ENCODE measurements around the gene HSFX1.
"Not testable (repeated sequence)": the region's sequence is repeated elsewhere in the genome, so short reads cannot be mapped to it uniquely, and the experiment has no call there.

Gene HSFX1

GRCh38 chrX:149773768-149774167 lies at the start of gene HSFX1:
Gene HSFX1, plus strand, starts transcription at chrX:149774068. Its CDS starts 614 bp downstream, at chrX:149774682.
- not testable (repeated sequence) for DNase-seq (ENCODE audit: low read depth, low spot score)

- not testable (repeated sequence) for DNase-seq (ENCODE audit: low read depth, low spot score)
These were observed 46.6 kb upstream of the HSFX1 start for GRCh38 chrX:149727308-149727707.

GRCh38 chrX:149742269-149742668 lies 31.6 kb upstream of the HSFX1 start:
- not testable (repeated sequence) for DNase-seq (ENCODE audit: low read depth, low spot score)

GRCh38 chrX:149746390-149747007 lies 27.4 kb upstream of the HSFX1 start:
- DNase-seq (ENCODE audit: low read depth, low spot score) = not testable (repeated sequence)

GRCh38 chrX:149757206-149758067 lies 16.4 kb upstream of the HSFX1 start:
- DNase-seq (ENCODE audit: low read depth, low spot score) = no peak

- no peak for DNase-seq (ENCODE audit: low read depth, low spot score)
These were observed 15.7 kb upstream of the HSFX1 start for GRCh38 chrX:149758068-149758714.

- not testable (repeated sequence) for DNase-seq (ENCODE audit: low read depth, low spot score)
These were observed 15.2 kb upstream of the HSFX1 start for GRCh38 chrX:149758715-149759078.

GRCh38 chrX:149759824-149760223 lies 14.0 kb upstream of the HSFX1 start:
- DNase-seq (ENCODE audit: low read depth, low spot score) = no peak

- DNase-seq (ENCODE audit: low read depth, low spot score) = no peak
These were observed 12.9 kb upstream of the HSFX1 start for GRCh38 chrX:149760965-149761364.

GRCh38 chrX:149761858-149762674 lies 11.8 kb upstream of the HSFX1 start:
- DNase-seq (ENCODE audit: low read depth, low spot score) = not testable (repeated sequence)

GRCh38 chrX:149762696-149763614 lies 10.9 kb upstream of the HSFX1 start:
- no peak for DNase-seq (ENCODE audit: low read depth, low spot score)

- not testable (repeated sequence) for DNase-seq (ENCODE audit: low read depth, low spot score)
These were observed 3.5 kb upstream of the HSFX1 start for GRCh38 chrX:149770344-149770743.

- not testable (repeated sequence) for DNase-seq (ENCODE audit: low read depth, low spot score)
These were observed 842 bp upstream of the HSFX1 start for GRCh38 chrX:149773026-149773425.

GRCh38 chrX:149777999-149778398 lies 4.1 kb downstream of the HSFX1 start:
- DNase-seq (ENCODE audit: low read depth, low spot score) = not testable (repeated sequence)

- DNase-seq (ENCODE audit: low read depth, low spot score) = not testable (repeated sequence)
These were observed 7.9 kb downstream of the HSFX1 start, which contains the start of gene MAGEA9 for GRCh38 chrX:149781727-149782126. Gene MAGEA9, plus strand, starts transcription at chrX:149781930. Its CDS starts 4,281 bp downstream, at chrX:149786211.

GRCh38 chrX:149795531-149795930 lies 21.7 kb downstream of the HSFX1 start:
- DNase-seq (ENCODE audit: low read depth, low spot score) = not testable (repeated sequence)

GRCh38 chrX:149799095-149799714 lies 25.3 kb downstream of the HSFX1 start:
- DNase-seq (ENCODE audit: low read depth, low spot score) = no peak

GRCh38 chrX:149799938-149800337 lies 26.1 kb downstream of the HSFX1 start:
- no peak for DNase-seq (ENCODE audit: low read depth, low spot score)

- no peak for DNase-seq (ENCODE audit: low read depth, low spot score)
These were observed 29.7 kb downstream of the HSFX1 start for GRCh38 chrX:149803458-149804062.
